ENCODE results near the gene MAJIN. TPM values are rescaled to one million over a fixed set of nuclear protein-coding genes. Genes with fewer than 3 reads are reported as not detected.
A peak's percentile ranks its signal among the peaks of the same experiment; 100 is the strongest.

MAJIN gene
- total and polyA plus RNA-seq, 9 of the 15 experiments (the other 6 are each of a cell fraction or from before 2014, with no cell fraction given), result 0.17 to 0.83 (median 0.24) TPM; not detected in 2

DNA sequence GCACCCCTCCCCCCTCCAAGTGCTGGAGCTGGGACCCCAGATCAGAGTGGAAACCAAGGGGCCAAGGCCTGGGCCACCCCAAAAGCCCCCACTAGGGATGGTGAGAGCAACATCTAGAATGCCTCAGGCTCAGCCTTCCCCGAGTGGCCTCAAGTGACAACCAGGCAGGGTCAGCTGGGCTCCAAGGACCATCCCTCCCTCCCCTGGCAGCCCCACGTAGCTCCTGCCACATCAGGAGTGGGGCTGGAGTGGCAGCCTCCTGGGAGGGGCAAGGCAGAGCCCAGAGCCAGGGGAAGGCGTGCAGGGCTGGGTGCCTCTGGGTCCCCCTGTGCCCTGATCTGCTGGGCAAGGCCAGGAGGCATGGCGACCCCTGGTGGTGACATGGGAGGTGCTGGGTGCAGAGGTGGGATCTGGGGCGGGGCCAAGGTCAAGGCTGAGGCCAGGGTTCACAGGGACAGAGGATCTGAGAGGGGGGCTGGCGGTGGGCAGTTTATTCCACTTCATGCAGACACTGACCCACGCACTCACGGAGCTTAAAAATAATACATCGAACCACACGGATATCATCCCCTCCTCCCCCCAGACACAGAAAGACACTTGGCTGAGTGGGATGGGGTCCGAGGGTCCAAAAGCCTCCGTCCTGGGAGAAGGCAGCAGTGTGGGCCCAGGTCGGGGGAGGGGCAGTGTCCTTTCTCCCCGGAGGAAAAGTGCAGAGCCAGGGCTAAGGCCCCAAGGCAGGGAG is 77.7 kb downstream of the MAJIN start (continued):
- TF ChIP-seq REST (IDR thresholded peaks at IDR 0.05; ENCODE audit: borderline replicate concordance), result peak; percentile 92
- TF ChIP-seq REST (CRISPR knock-in tag; IDR thresholded peaks at IDR 0.05; ENCODE audit: low read depth), result no peak
- TF ChIP-seq SMARCA5 (IDR thresholded peaks at IDR 0.05), result 0 out of 2 replicates have a peak, but pooled peaks have one; percentile 20
- TF ChIP-seq, protein P1, sequence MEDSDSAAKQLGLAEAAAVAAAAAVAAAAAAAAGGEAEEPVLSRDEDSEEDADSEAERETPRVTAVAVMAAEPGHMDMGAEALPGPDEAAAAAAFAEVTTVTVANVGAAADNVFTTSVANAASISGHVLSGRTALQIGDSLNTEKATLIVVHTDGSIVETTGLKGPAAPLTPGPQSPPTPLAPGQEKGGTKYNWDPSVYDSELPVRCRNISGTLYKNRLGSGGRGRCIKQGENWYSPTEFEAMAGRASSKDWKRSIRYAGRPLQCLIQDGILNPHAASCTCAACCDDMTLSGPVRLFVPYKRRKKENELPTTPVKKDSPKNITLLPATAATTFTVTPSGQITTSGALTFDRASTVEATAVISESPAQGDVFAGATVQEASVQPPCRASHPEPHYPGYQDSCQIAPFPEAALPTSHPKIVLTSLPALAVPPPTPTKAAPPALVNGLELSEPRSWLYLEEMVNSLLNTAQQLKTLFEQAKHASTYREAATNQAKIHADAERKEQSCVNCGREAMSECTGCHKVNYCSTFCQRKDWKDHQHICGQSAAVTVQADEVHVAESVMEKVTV (CRISPR knock-in tag; IDR thresholded peaks at IDR 0.05), result peak; percentile 82
- no peak for TF ChIP-seq ZNF695 (CRISPR knock-in tag; IDR thresholded peaks at IDR 0.05)
- TF ChIP-seq BRD4 (IDR thresholded peaks at IDR 0.05), result no peak
- TF ChIP-seq FOS (IDR thresholded peaks at IDR 0.05; ENCODE audit: extremely low read depth, insufficient read length), result no peak
- 0 out of 2 replicates have a peak, but pooled peaks have one; percentile 56 for TF ChIP-seq NBN (IDR thresholded peaks at IDR 0.05; ENCODE audit: low read depth)
- no peak; a peak in 1 of 4 replicates for TF ChIP-seq MNT (conservative IDR thresholded peaks at IDR 0.05)
- TF ChIP-seq HDAC1 (IDR thresholded peaks at IDR 0.05), result peak in 1 of 2 experiments; percentile 22; a peak in 1 of 4 replicates
- peak; percentile 19 for TF ChIP-seq E2F8 (IDR thresholded peaks at IDR 0.05; ENCODE audit: low read depth, partially characterized antibody)
- 0 out of 4 replicates have a peak, but pooled peaks of 1 of the 2 experiments have one; percentile 30 for TF ChIP-seq TBL1XR1 (IDR thresholded peaks at IDR 0.05; ENCODE audit: low read length in 2 of 2)
- TF ChIP-seq MBD2 (IDR thresholded peaks at IDR 0.05; ENCODE audit: borderline replicate concordance, low read depth), result no peak

All from K562 (cell line).